ENCODE results near the gene PRCP.
"Not testable (repeated sequence)": the region's sequence is repeated elsewhere in the genome, so short reads cannot be mapped to it uniquely, and the experiment has no call there.

PRCP gene

GRCh38 chr11:82900277-82901164 lies at the start of gene PRCP:
Gene PRCP, minus strand, starts transcription at chr11:82900430. Its CDS starts 28 bp downstream, at chr11:82900402.
- DNase-seq (ENCODE audit: low read depth in 3 of 3) = peak; percentile 85 to 92 (median 91)

GRCh38 chr11:82949352-82949751 lies 49.1 kb upstream of the PRCP start:
- no peak for DNase-seq (ENCODE audit: low read depth in 3 of 3)

GRCh38 chr11:82945682-82946081 lies 45.5 kb upstream of the PRCP start:
- DNase-seq (ENCODE audit: low read depth in 3 of 3) = no peak

- not testable (repeated sequence) for DNase-seq (ENCODE audit: low read depth in 3 of 3)
Observed at GRCh38 chr11:82945041-82945440, 44.8 kb upstream of the PRCP start.

GRCh38 chr11:82944198-82944597 lies 44.0 kb upstream of the PRCP start:
- no peak for DNase-seq (ENCODE audit: low read depth in 3 of 3)

- not testable (repeated sequence) for DNase-seq (ENCODE audit: low read depth in 3 of 3)
Observed at GRCh38 chr11:82943430-82943829, 43.2 kb upstream of the PRCP start.

- DNase-seq (ENCODE audit: low read depth in 3 of 3) = no peak
Observed at GRCh38 chr11:82942376-82942775, 42.1 kb upstream of the PRCP start.

GRCh38 chr11:82939456-82939855 lies 39.2 kb upstream of the PRCP start:
- DNase-seq (ENCODE audit: low read depth in 3 of 3) = no peak

- no peak for DNase-seq (ENCODE audit: low read depth in 3 of 3)
Observed at GRCh38 chr11:82937554-82937953, 37.3 kb upstream of the PRCP start.

- no peak for DNase-seq (ENCODE audit: low read depth in 3 of 3)
Observed at GRCh38 chr11:82936261-82936660, 36.0 kb upstream of the PRCP start.

- DNase-seq (ENCODE audit: low read depth in 3 of 3) = no peak
Observed at GRCh38 chr11:82932564-82932963, 32.3 kb upstream of the PRCP start.

GRCh38 chr11:82930734-82931133 lies 30.5 kb upstream of the PRCP start:
- DNase-seq (ENCODE audit: low read depth in 3 of 3) = no peak

GRCh38 chr11:82930229-82930628 lies 30.0 kb upstream of the PRCP start:
- no peak for DNase-seq (ENCODE audit: low read depth in 3 of 3)

GRCh38 chr11:82929121-82929520 lies 28.9 kb upstream of the PRCP start:
- DNase-seq (ENCODE audit: low read depth in 3 of 3) = no peak

GRCh38 chr11:82927264-82927880 lies 27.1 kb upstream of the PRCP start:
- DNase-seq (ENCODE audit: low read depth in 3 of 3) = peak in 1 of 3 donors; percentile 13

- no peak for DNase-seq (ENCODE audit: low read depth in 3 of 3)
Observed at GRCh38 chr11:82924522-82925224, 24.4 kb upstream of the PRCP start.

GRCh38 chr11:82922396-82923173 lies 22.4 kb upstream of the PRCP start:
- DNase-seq (ENCODE audit: low read depth in 3 of 3) = not testable (repeated sequence)

- DNase-seq (ENCODE audit: low read depth in 3 of 3) = not testable (repeated sequence)
Observed at GRCh38 chr11:82920227-82920626, 20.0 kb upstream of the PRCP start.

GRCh38 chr11:82919786-82920185 lies 19.6 kb upstream of the PRCP start:
- DNase-seq (ENCODE audit: low read depth in 3 of 3) = not testable (repeated sequence)

- DNase-seq (ENCODE audit: low read depth in 3 of 3) = no peak
Observed at GRCh38 chr11:82909015-82909640, 8.9 kb upstream of the PRCP start.

GRCh38 chr11:82908311-82908710 lies 8.1 kb upstream of the PRCP start:
- no peak for DNase-seq (ENCODE audit: low read depth in 3 of 3)

Data from stimulated activated CD4-positive, alpha-beta T cell treated with anti-CD3 and anti-CD28 coated beads, TNF-alpha, amount 100 ng/mL, for 48 hours (primary cell).